Glutamatergic neuron (in vitro differentiated cells): ENCODE measurements around the gene COX18. TPM values are rescaled to one million over a fixed set of nuclear protein-coding genes. Genes with fewer than 3 reads are reported as not detected.
A peak's percentile ranks its signal among the peaks of the same experiment; 100 is the strongest.

ENCODE experiments used
- DNase-seq: peaks from one replicate; pipeline ENCODE4 v3.0.0; 2022
- H3K27ac Mint-ChIP-seq: one replicate; pipeline ENCODE4 v1.8.0; 2020; ENCODE audit warnings: mild to moderate bottlenecking, mixed read lengths, inconsistent platforms; ENCODE audit not compliant: unreplicated experiment
- H3K27me3 Mint-ChIP-seq: one replicate; pipeline ENCODE4 v1.8.0; 2020; ENCODE audit warnings: mild to moderate bottlenecking, moderate library complexity, mixed read lengths, inconsistent platforms; ENCODE audit not compliant: unreplicated experiment
- H3K36me3 Mint-ChIP-seq: one replicate; pipeline ENCODE4 v1.8.0; 2020; ENCODE audit warnings: mild to moderate bottlenecking, mixed read lengths, inconsistent platforms; ENCODE audit not compliant: unreplicated experiment
- H3K4me1 Mint-ChIP-seq: one replicate; pipeline ENCODE4 v1.8.0; 2020; ENCODE audit warnings: mild to moderate bottlenecking, low read depth, mixed read lengths, inconsistent platforms; ENCODE audit not compliant: unreplicated experiment
- H3K4me3 Mint-ChIP-seq: one replicate; pipeline ENCODE4 v1.8.0; 2020; ENCODE audit warnings: mild to moderate bottlenecking, mixed read lengths, inconsistent platforms; ENCODE audit not compliant: unreplicated experiment
- H3K9me3 Mint-ChIP-seq: one replicate; pipeline ENCODE4 v1.8.0; 2020; ENCODE audit warnings: mild to moderate bottlenecking, moderate library complexity, mixed read lengths, inconsistent platforms; ENCODE audit not compliant: unreplicated experiment
- total RNA-seq: library from RNA; stranded (reverse); fragmentation: NEBNext Ultra II Directional; extraction: Animal tissue kit (Norgen Biotek cat#: 25700); gene quantifications from one replicate; pipeline ENCODE4 v1.2.1, GENCODE V29; 2021; ENCODE audit not compliant: unreplicated experiment
- TF ChIP-seq, protein P1 (sequence below): fragments of 200-600 bp; sonication (generic); IDR thresholded peaks from one replicate; pipeline ENCODE4 v1.5.0; 2021; ENCODE audit not compliant: partially characterized antibody, unreplicated experiment

COX18 gene
- total RNA-seq, 1 donor from 2014 or later: 20.2 TPM

DNA sequence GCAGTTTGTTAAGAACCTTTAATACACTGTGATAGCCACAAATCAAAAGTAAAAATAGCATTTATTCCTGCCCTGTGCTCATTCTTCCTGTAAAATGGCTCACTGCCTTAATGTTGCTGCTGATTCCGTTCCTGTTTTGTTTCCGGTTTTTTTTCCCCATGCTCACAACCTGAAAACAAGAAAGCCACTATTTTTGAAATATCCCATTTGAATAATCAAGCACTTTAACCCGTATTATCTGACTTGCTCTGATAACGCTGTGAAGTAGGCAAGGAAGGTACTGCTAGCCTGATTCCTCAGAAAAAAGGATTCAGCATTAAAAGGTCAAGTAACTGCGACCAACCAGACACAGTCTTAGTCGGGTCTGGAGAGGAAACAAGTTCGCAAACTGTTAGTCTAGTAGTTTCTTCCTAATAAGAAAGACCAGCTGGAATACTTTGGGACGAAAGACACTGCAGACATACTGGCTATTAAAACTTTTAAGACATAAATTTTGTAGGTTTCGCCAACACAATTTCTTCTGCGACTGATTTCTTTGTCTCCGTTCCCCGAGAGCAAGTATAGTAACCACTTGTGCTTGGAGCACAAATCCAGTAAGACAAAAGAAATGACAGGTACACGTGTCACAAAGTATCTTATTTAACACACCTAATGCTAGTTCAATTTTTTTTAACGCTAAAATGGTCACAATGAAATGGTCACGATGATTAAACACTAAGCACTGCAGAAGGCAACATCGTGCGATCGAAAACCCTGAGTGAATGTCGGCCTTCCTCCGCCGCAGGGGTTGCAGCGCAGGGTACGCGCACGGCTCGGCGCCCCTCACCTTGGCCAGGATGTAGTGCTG, 802 bp downstream of the COX18 start:
- TF ChIP-seq, protein P1, sequence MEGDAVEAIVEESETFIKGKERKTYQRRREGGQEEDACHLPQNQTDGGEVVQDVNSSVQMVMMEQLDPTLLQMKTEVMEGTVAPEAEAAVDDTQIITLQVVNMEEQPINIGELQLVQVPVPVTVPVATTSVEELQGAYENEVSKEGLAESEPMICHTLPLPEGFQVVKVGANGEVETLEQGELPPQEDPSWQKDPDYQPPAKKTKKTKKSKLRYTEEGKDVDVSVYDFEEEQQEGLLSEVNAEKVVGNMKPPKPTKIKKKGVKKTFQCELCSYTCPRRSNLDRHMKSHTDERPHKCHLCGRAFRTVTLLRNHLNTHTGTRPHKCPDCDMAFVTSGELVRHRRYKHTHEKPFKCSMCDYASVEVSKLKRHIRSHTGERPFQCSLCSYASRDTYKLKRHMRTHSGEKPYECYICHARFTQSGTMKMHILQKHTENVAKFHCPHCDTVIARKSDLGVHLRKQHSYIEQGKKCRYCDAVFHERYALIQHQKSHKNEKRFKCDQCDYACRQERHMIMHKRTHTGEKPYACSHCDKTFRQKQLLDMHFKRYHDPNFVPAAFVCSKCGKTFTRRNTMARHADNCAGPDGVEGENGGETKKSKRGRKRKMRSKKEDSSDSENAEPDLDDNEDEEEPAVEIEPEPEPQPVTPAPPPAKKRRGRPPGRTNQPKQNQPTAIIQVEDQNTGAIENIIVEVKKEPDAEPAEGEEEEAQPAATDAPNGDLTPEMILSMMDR: no peak
- Mint-ChIP-seq H3K4me3 (peak overlapping the region; percentile 98), H3K27ac (peak overlapping the region; percentile 99), H3K4me1 (peaks cover 12% of the 10 kb centered on the region), H3K9me3 (peaks cover 7% of the 10 kb centered on the region), H3K36me3 (no peaks in the 10 kb centered on the region), H3K27me3 (peaks cover 3% of the 10 kb centered on the region)
- no peak for DNase-seq

DNA sequence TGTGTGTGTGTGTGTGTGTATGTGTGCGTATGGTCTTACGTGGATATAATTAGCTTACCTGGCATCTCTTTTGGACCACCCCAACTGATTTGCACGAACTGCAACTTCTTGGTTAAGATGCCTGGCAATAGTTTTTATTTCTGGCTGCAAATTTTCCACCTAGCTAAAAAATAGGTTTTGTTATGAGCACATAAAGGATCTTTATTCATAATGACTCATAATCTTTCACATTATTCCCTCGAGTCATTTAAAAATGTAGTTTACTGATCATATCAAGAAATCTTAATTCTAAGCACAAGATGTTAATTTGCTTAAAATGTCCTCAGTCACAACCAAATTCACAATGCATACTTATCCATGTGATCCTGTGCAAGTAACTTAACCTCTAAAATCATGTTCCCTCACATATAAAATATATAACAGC, 1.5 kb downstream of the COX18 start:
- DNase-seq: no peak
- peak overlapping the region; percentile 98 for H3K4me3 Mint-ChIP-seq
- TF ChIP-seq, protein P1: no peak
- H3K9me3 Mint-ChIP-seq: peaks cover 7% of the 10 kb centered on the region
- peaks cover 3% of the 10 kb centered on the region for H3K27me3 Mint-ChIP-seq
- peaks cover 12% of the 10 kb centered on the region for H3K4me1 Mint-ChIP-seq
- H3K36me3 Mint-ChIP-seq: no peaks in the 10 kb centered on the region
- H3K27ac Mint-ChIP-seq: peak overlapping the region; percentile 99

DNA sequence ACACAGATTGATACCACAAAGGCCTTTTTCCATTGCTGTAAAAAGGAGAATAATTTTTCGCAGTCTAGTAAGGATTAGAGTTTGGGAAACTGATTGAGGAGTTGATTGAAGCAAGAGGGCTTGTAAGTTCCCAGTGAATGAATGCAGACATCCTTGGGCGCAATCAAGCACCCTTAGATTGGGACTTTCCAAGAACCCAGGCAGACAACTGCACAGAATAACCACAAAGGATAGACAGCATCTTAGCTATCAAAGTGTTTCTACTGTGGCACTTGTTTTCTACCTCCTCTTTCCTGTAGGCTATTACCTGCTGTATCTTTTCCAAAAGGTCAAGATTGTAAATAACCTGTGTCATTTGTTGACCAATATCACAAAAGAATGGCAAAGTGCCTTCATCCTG, 2.6 kb downstream of the COX18 start:
- Mint-ChIP-seq H3K4me1 (peaks cover 12% of the 10 kb centered on the region), H3K4me3 (no peak overlapping the region), H3K36me3 (no peaks in the 10 kb centered on the region), H3K27ac (no peak overlapping the region), H3K27me3 (peaks cover 3% of the 10 kb centered on the region), H3K9me3 (peaks cover 7% of the 10 kb centered on the region)
- TF ChIP-seq, protein P1: no peak
- DNase-seq: no peak

DNA sequence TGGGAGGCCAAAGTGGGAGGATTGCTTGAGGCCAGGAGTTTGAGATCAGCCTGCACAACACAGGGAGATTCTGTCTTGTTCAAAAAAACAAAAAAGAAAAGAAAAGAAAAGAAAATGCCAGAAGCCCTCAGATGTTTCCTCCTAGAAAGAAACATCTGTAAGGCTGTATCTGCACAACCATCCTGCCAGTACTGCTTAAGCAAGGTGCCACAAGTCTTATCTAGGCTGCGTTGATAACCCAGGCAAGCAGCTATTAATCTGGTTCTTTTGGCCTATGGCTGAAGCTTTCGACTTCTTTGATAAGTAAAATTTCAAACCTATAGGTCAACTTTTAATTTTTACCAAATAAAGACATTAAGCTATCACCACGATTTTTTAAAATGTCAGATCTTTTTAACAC, 3.1 kb downstream of the COX18 start:
- peaks cover 3% of the 10 kb centered on the region for H3K27me3 Mint-ChIP-seq
- no peak overlapping the region for H3K27ac Mint-ChIP-seq
- H3K36me3 Mint-ChIP-seq: no peaks in the 10 kb centered on the region
- H3K9me3 Mint-ChIP-seq: peaks cover 7% of the 10 kb centered on the region
- DNase-seq: no peak
- no peak overlapping the region for H3K4me3 Mint-ChIP-seq
- H3K4me1 Mint-ChIP-seq: peaks cover 12% of the 10 kb centered on the region
- TF ChIP-seq, protein P1: no peak

DNA sequence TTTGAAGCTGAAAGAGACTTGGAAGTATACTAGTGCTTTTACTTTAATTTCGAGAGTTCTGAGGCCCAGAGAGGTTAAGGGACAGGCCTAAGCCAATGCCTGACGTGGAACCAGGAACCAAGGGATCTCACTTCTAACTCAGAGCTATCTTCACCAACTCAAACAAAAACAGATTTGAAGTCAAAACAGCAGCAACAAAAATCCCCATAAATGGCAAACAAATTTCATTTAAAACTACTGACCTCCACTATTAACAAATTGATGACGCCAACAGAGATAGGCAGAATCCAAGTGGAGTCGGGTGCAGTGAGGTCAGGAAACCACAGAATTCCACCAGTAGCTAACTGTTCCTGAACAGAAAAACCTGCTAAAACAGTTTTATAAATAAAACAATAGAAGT, 5.0 kb downstream of the COX18 start:
- no peak for DNase-seq
- Mint-ChIP-seq H3K36me3 (peaks cover 5% of the 10 kb centered on the region), H3K4me1 (peaks cover 9% of the 10 kb centered on the region), H3K27me3 (no peaks in the 10 kb centered on the region), H3K9me3 (peaks cover 3% of the 10 kb centered on the region), H3K4me3 (no peak overlapping the region), H3K27ac (no peak overlapping the region)
- TF ChIP-seq, protein P1: no peak
